GM19328 (cell line): ENCODE data around the gene PHF10.

Source experiments
- ATAC-seq: cut with Tn5 transposase; IDR thresholded peaks from one replicate; pipeline ENCODE4 v1.9.1; 2021; ENCODE audit warnings: mild to moderate bottlenecking, moderate library complexity; ENCODE audit not compliant: unreplicated experiment

Gene PHF10

GRCh38 chr6:169678342-169678741, 46.0 kb downstream of the PHF10 start:
- no peak for ATAC-seq

GRCh38 chr6:169677096-169677495, 47.2 kb downstream of the PHF10 start:
- no peak for ATAC-seq

- no peak for ATAC-seq
These were observed 49.3 kb downstream of the PHF10 start for GRCh38 chr6:169675011-169675410.

GRCh38 chr6:169671563-169671962, 52.7 kb downstream of the PHF10 start:
- ATAC-seq, result no peak

- ATAC-seq, result no peak
These were observed 54.4 kb downstream of the PHF10 start for GRCh38 chr6:169669889-169670288.

- ATAC-seq, result no peak
These were observed 55.2 kb downstream of the PHF10 start for GRCh38 chr6:169669147-169669546.

- no peak for ATAC-seq
These were observed 56.0 kb downstream of the PHF10 start for GRCh38 chr6:169668203-169668847.

- ATAC-seq, result no peak
These were observed 56.6 kb downstream of the PHF10 start for GRCh38 chr6:169667716-169668115.

GRCh38 chr6:169666441-169666840, 57.9 kb downstream of the PHF10 start:
- ATAC-seq, result no peak

GRCh38 chr6:169665289-169665688, 59.0 kb downstream of the PHF10 start:
- ATAC-seq, result no peak

GRCh38 chr6:169664227-169664626, 60.1 kb downstream of the PHF10 start:
- ATAC-seq, result no peak

GRCh38 chr6:169663468-169663867, 60.8 kb downstream of the PHF10 start:
- no peak for ATAC-seq

GRCh38 chr6:169661391-169661756, 62.9 kb downstream of the PHF10 start:
- ATAC-seq, result no peak

GRCh38 chr6:169660751-169661390, 63.4 kb downstream of the PHF10 start:
- no peak for ATAC-seq

- no peak for ATAC-seq
These were observed 64.3 kb downstream of the PHF10 start for GRCh38 chr6:169659820-169660610.

- no peak for ATAC-seq
These were observed 67.1 kb downstream of the PHF10 start for GRCh38 chr6:169657284-169657610.

- no peak for ATAC-seq
These were observed 67.6 kb downstream of the PHF10 start for GRCh38 chr6:169656546-169657283.

- peak; percentile 72 for ATAC-seq
These were observed 69.5 kb downstream of the PHF10 start for GRCh38 chr6:169654598-169655391.
